Caco-2 (cell line): ENCODE measurements around the gene TJP2. TPM values are rescaled to one million over a fixed set of nuclear protein-coding genes. Genes with fewer than 3 reads are reported as not detected.

Experiments
- BruUV-seq: library from RNA; stranded (reverse); fragments of 400-500 nt; replicated peaks from 2 replicates; lab custom pipeline; 2021; lab: Mats Ljungman, UMichigan
- CTCF ChIA-PET: fragments of 300-600 bp; sonication (Branson Sonifier 250); formaldehyde crosslinking; loops from one replicate; lab custom pipeline; 2022; ENCODE audit warnings: antibody characterized with exemption; lab: Charles Lee
- POLR2A ChIA-PET: fragments of 300-600 bp; sonication (Branson Sonifier 250); formaldehyde crosslinking; loops from one replicate; lab custom pipeline; 2022; ENCODE audit warnings: antibody characterized with exemption; lab: Charles Lee
- DNase-seq, 2 experiments: peaks; one replicate each; pipeline versions ENCODE4 v3.0.0 to v3.0.0-alpha.2; 2020 to 2022
- H3K27me3 ChIP-seq: replicated peaks from 2 replicates; pipeline ENCODE4 v1.6.0; 2011; ENCODE audit warnings: low read length; ENCODE audit not compliant: control insufficient read depth, insufficient read depth
- H3K36me3 ChIP-seq: 2 replicates; pipeline ENCODE4 v1.5.1; 2011; ENCODE audit warnings: low read length; ENCODE audit not compliant: control insufficient read depth, insufficient read depth
- H3K4me1 ChIP-seq: fragments of 250-450 bp; sonication (Bioruptor Pico); 2 replicates; pipeline ENCODE4 v1.5.1; 2020; ENCODE audit warnings: mild to moderate bottlenecking
- H3K4me3 ChIP-seq: 2 replicates; pipeline ENCODE4 v1.5.1; 2011; ENCODE audit warnings: low read depth, mild to moderate bottlenecking, control low read depth, low read length
- H3K9me3 ChIP-seq: fragments of 250-450 bp; sonication (Bioruptor Pico); 2 replicates; pipeline ENCODE4 v1.5.1; 2020; ENCODE audit warnings: mild to moderate bottlenecking, moderate library complexity
- H3K27ac Mint-ChIP-seq: one replicate; pipeline ENCODE4 v1.8.0; 2022; ENCODE audit warnings: mixed read lengths; ENCODE audit not compliant: unreplicated experiment
- H3K27me3 Mint-ChIP-seq: one replicate; pipeline ENCODE4 v1.8.0; 2022; ENCODE audit warnings: mixed read lengths; ENCODE audit not compliant: insufficient read depth, unreplicated experiment
- H3K36me3 Mint-ChIP-seq: one replicate; pipeline ENCODE4 v1.8.0; 2022; ENCODE audit warnings: mild to moderate bottlenecking, mixed read lengths; ENCODE audit not compliant: insufficient read depth, unreplicated experiment
- H3K4me1 Mint-ChIP-seq: one replicate; pipeline ENCODE4 v1.8.0; 2022; ENCODE audit warnings: low read depth, mixed read lengths; ENCODE audit not compliant: unreplicated experiment
- H3K4me3 Mint-ChIP-seq: one replicate; pipeline ENCODE4 v1.8.0; 2022; ENCODE audit warnings: mild to moderate bottlenecking, moderate library complexity, mixed read lengths; ENCODE audit not compliant: unreplicated experiment
- H3K9me3 Mint-ChIP-seq: one replicate; pipeline ENCODE4 v1.8.0; 2022; ENCODE audit warnings: mixed read lengths; ENCODE audit not compliant: unreplicated experiment
- intact Hi-C: fragments of 100-400 bp; cut with micrococcal nuclease; formaldehyde crosslinking; loops from one replicate; pipeline ENCODE4 v1.10.0; 2022; ENCODE audit not compliant: unreplicated experiment
- total RNA-seq: library from RNA; stranded (reverse); gene quantifications from 2 replicates; pipeline ENCODE4 v1.2.3, GENCODE V29; 2022
- TF ChIP-seq, protein P1 (sequence below), 2 experiments: fragments of 200-600 bp in 1 of 2; IDR thresholded peaks; 1 replicate in 1 of 2; 2 replicates in 1 of 2; pipeline versions ENCODE4 v1.5.1 to v1.8.0; 2011 to 2022; ENCODE audit warnings: antibody characterized with exemption in 1 of 2, control low read depth in 1 of 2, inconsistent platforms in 1 of 2, low read depth in 1 of 2, low read length in 1 of 2, mild to moderate bottlenecking in 1 of 2, moderate library complexity in 1 of 2; ENCODE audit not compliant: insufficient read depth in 1 of 2, severe bottlenecking in 1 of 2, unreplicated experiment in 1 of 2

TJP2 gene
- total RNA-seq, 1 experiment from 2014 or later = 36.7 TPM

- Mint-ChIP-seq H3K27me3 (no peaks in the 10 kb centered on the region), H3K4me1 (no peaks in the 10 kb centered on the region), H3K36me3 (no peaks in the 10 kb centered on the region), H3K9me3 (no peaks in the 10 kb centered on the region), H3K4me3 (no peak overlapping the region), H3K27ac (no peak overlapping the region)
- H3K9me3 ChIP-seq = no peaks in the 10 kb centered on the region
- H3K4me1 ChIP-seq = no peaks in the 10 kb centered on the region
- TF ChIP-seq, protein P1, sequence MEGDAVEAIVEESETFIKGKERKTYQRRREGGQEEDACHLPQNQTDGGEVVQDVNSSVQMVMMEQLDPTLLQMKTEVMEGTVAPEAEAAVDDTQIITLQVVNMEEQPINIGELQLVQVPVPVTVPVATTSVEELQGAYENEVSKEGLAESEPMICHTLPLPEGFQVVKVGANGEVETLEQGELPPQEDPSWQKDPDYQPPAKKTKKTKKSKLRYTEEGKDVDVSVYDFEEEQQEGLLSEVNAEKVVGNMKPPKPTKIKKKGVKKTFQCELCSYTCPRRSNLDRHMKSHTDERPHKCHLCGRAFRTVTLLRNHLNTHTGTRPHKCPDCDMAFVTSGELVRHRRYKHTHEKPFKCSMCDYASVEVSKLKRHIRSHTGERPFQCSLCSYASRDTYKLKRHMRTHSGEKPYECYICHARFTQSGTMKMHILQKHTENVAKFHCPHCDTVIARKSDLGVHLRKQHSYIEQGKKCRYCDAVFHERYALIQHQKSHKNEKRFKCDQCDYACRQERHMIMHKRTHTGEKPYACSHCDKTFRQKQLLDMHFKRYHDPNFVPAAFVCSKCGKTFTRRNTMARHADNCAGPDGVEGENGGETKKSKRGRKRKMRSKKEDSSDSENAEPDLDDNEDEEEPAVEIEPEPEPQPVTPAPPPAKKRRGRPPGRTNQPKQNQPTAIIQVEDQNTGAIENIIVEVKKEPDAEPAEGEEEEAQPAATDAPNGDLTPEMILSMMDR (IDR thresholded peaks at IDR 0.05; ENCODE audit: insufficient read depth in 1 of 2, low read depth in 1 of 2, low read length in 1 of 2, severe bottlenecking in 1 of 2, unreplicated experiment in 1 of 2) = no peak
- no peak for DNase-seq
- H3K4me3 ChIP-seq = no peak overlapping the region
- CTCF ChIA-PET = no interaction called here
- no peaks in the 10 kb centered on the region for H3K36me3 ChIP-seq
- intact Hi-C loops = no loop called here
- POLR2A ChIA-PET = no interaction called here
- H3K27me3 ChIP-seq = no peaks in the 10 kb centered on the region
- BruUV-seq = no TSS peak
Measured at GRCh38 chr9:69151506-69151905, 22.6 kb upstream of the TJP2 start.

- Mint-ChIP-seq H3K27me3 (no peaks in the 10 kb centered on the region), H3K9me3 (no peaks in the 10 kb centered on the region), H3K27ac (no peak overlapping the region), H3K4me1 (no peaks in the 10 kb centered on the region), H3K4me3 (no peak overlapping the region), H3K36me3 (no peaks in the 10 kb centered on the region)
- Histone ChIP-seq H3K9me3 (no peaks in the 10 kb centered on the region), H3K4me1 (no peaks in the 10 kb centered on the region), H3K4me3 (no peak overlapping the region), H3K36me3 (no peaks in the 10 kb centered on the region), H3K27me3 (no peaks in the 10 kb centered on the region)
- ChIA-PET CTCF (interaction anchor here (0.9 kb wide), 1 partner anchor 39 kb away, joined by 7 read pairs; no protein-coding TSS in a partner anchor), POLR2A (no interaction called here)
- DNase-seq = no peak
- TF ChIP-seq, protein P1 (IDR thresholded peaks at IDR 0.05; ENCODE audit: insufficient read depth in 1 of 2, low read depth in 1 of 2, low read length in 1 of 2, severe bottlenecking in 1 of 2, unreplicated experiment in 1 of 2) = no peak
- no TSS peak for BruUV-seq
- intact Hi-C loops = no loop called here
Measured at GRCh38 chr9:69153707-69154521, 20.2 kb upstream of the TJP2 start.

DNA sequence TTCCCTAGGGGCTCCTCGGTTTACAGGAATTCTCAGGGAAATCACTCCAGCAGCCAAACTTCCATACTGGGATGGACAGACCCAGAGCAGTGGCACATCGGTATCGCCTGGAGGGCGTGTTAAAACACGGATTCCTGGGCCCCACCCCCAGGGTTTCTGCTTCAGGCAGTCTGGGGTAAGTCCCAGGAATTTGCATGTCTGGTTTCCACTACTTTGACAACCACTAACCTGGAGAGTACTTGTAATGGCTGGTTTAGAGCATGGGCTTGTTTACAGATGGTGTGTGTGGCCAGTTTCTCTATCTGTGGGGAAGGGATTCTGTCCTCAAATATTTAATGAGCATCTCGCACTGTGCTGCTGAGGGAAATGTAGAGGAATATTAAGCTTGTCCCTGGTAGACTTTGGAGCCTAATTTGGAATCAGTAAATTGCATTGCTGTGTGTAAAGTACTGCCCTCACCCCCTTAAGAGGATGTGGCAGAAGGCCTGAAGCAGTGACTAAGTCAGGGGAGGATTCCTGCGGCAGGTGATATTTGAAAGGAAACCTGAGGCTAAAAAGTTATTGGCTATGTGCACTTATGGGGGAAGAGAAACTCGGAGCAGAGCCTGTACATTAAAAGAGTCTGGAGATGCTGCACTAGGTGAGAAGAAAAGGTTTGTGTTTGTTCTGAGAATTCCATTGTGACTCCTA is 18.6 kb upstream of the TJP2 start:
- Histone ChIP-seq H3K4me3 (no peak overlapping the region), H3K4me1 (no peaks in the 10 kb centered on the region), H3K36me3 (no peaks in the 10 kb centered on the region), H3K9me3 (no peaks in the 10 kb centered on the region), H3K27me3 (no peaks in the 10 kb centered on the region)
- DNase-seq = peak; percentile 18 to 42
- CTCF ChIA-PET = no interaction called here
- no peak overlapping the region for H3K4me3 Mint-ChIP-seq
- no peaks in the 10 kb centered on the region for H3K9me3 Mint-ChIP-seq
- no peaks in the 10 kb centered on the region for H3K4me1 Mint-ChIP-seq
- no TSS peak for BruUV-seq
- TF ChIP-seq, protein P1 (IDR thresholded peaks at IDR 0.05; ENCODE audit: insufficient read depth in 1 of 2, low read depth in 1 of 2, low read length in 1 of 2, severe bottlenecking in 1 of 2, unreplicated experiment in 1 of 2) = no peak
- POLR2A ChIA-PET = no interaction called here
- intact Hi-C loops = loop anchor here (5.0 kb wide), 1 partner anchor 37 kb away; no protein-coding TSS in a partner anchor
- no peaks in the 10 kb centered on the region for H3K27me3 Mint-ChIP-seq
- H3K27ac Mint-ChIP-seq = peak overlapping the region; percentile 67
- H3K36me3 Mint-ChIP-seq = no peaks in the 10 kb centered on the region
